SK-N-MC (cell line): Measurements from ENCODE around the gene RMND5A.

Source experiments
- EZH2 ChIP-seq: fragments of 200-600 bp; sonication (generic); IDR thresholded peaks from one replicate; pipeline ENCODE4 v1.6.1; 2017; ENCODE audit warnings: antibody characterized with exemption
- POLR2AphosphoS5 ChIP-seq: IDR thresholded peaks from 2 replicates; pipeline ENCODE4 v1.6.1; 2012; ENCODE audit warnings: mild to moderate bottlenecking, low read depth, low read length, borderline replicate concordance

GRCh38 chr2:86685351-86685750 is 34.7 kb upstream of the RMND5A start:
- no peak for TF ChIP-seq EZH2
- TF ChIP-seq POLR2AphosphoS5, result no peak
